GM18519 (cell line): ENCODE results near the gene CARF.
A peak's percentile ranks its signal among the peaks of the same experiment; 100 is the strongest.
"Not testable (repeated sequence)": the region's sequence is repeated elsewhere in the genome, so short reads cannot be mapped to it uniquely, and the experiment has no call there.

Experiments
- ATAC-seq: cut with Tn5 transposase; IDR thresholded peaks from one replicate; pipeline ENCODE4 v1.9.1; 2021; ENCODE audit warnings: mild to moderate bottlenecking, moderate library complexity; ENCODE audit not compliant: unreplicated experiment, low FRiP score

Gene CARF, protein sequence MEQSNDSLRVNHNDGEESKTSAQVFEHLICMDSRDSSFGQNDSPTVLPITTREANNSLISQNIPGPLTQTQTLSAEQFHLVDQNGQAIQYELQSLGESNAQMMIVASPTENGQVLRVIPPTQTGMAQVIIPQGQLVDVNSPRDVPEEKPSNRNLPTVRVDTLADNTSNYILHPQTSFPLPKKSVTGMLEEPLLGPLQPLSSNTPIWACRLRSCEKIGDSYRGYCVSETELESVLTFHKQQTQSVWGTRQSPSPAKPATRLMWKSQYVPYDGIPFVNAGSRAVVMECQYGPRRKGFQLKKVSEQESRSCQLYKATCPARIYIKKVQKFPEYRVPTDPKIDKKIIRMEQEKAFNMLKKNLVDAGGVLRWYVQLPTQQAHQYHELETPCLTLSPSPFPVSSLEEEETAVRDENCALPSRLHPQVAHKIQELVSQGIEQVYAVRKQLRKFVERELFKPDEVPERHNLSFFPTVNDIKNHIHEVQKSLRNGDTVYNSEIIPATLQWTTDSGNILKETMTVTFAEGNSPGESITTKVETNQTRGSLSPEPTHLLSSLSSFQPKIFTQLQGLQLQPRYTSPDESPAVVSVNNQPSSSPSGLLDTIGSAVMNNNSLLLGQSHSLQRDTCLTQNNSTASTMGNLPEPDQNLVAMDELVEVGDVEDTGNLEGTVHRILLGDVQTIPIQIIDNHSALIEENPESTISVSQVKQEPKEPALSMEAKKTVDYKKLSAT

GRCh38 chr2:202911512-202912341 lies at the start of gene CARF, which contains the start of gene WDR12:
TSS of gene CARF (plus strand) at chr2:202912275. CDS start at chr2:202941903, 29,628 bp downstream.
TSS of gene WDR12 (minus strand) at chr2:202911673. CDS start at chr2:202911476, 197 bp downstream.
- peak; percentile 49 for ATAC-seq

DNA sequence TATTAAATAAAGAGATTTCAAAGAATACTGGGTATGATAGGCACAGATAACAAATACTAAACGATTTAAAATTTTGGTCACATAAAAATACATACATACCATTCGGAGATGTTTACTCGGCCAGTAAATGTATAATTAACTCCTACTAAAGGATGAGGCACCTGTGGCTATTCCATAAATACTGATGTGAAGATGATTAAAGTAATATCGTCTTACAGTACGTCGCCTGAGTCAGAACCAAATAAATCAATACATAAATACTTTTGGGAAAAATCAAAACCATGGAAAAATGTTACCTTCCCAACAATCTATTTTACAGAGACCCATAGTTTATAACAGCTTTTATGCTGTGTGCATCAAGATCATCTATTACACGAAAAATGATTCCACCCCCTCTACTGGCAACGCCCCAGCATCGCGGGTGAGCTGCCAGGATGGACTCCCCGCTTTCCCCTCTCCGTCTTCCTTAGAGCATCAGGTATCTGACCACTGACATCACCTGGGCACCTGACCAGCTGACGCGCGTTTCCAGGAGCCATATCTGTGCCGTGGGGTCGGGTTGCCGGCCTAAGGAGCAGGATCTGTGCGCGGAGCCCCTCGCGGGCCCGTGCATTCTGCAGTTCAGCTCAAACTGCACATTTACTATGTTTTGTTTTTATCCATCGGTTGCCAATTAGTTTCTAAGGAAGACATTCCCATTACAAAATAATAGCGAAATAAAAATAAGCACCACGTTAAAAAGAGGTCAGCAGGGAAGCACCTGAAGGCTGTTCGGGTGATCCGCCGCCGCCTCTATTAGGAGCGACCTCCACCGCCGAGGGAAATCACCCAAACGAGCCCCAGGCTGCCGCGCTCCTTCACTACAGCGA lies 41.4 kb upstream of the CARF start:
- ATAC-seq, result peak; percentile 57

- ATAC-seq, result peak; percentile 31
Observed at GRCh38 chr2:202871300-202872141, 40.6 kb upstream of the CARF start, which contains the start of gene ICA1L. TSS of gene ICA1L (minus strand) at chr2:202871766. CDS start at chr2:202829009, 42,757 bp downstream.

- no peak for ATAC-seq
Observed at GRCh38 chr2:202877699-202878098, 34.4 kb upstream of the CARF start.

- no peak for ATAC-seq
Observed at GRCh38 chr2:202881570-202881969, 30.5 kb upstream of the CARF start.

DNA sequence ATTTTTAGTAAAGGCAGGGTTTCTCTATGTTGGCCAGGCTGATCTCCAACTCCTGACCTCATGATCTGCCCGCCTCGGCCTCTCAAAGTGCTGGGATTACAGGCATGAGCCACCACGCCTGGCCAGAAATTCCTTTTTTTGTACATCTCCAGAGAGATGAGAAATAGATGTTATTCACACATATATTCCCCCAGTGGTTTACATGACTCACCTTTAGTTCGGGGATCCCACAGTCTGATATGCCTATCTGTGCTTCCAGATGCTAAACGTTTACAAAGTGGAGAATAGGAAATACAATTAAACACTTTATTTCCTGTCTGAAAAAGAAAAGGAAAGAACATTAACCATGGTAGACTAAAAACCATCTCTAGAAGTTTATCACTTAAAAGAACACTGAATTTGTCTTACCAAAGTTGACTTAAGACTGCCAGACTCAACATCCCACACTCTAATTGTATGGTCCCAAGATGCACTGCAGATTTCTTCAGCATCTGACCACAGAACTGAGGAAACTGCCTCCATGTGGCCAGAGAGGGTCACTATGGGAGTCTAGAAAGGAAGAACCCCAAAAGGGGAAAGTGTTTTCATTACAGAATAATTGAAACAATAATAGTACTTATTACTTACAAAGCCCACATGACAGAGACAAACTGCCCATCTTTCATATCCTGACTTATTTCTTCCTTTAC lies 27.9 kb upstream of the CARF start:
- ATAC-seq, result no peak

DNA sequence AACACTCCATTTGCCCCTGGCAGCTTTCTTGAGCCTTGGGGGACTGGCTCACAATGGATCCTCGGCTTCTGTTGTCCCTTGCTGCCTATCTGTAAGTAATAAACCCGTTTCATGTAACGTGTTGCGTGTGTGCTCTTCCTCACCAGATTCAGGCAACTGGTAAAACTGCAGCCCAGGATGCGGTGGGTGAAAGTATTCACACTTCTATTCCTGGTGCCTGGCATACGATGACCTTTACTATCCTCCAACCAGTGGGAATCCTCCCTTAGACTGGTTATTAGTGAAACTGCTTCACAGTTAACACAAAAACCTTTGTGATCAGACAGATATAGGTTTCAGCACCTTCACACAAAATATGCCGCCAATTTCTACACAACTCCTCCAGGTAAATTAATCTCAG lies 26.9 kb upstream of the CARF start:
- no peak for ATAC-seq

DNA sequence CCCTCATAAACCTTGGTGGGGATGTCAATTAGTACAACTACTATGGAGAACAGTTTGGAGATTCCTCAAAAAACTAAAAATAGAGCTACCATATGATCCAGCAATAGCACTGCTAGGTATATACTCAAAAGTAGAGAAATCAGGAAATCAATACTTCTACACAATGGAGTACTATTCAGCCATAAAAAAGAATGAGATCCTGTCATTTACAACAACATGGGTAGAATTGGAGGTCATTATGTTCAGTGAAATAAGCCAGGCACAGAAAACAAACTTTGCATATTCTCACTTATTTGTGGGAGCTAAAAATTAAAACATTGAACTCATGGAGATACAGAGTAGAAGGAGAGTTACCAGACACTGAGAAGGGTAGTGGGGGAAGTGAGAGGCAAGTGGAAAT lies 6.6 kb upstream of the CARF start:
- not testable (repeated sequence) for ATAC-seq

GRCh38 chr2:202908186-202908585 lies 3.9 kb upstream of the CARF start:
- no peak for ATAC-seq

DNA sequence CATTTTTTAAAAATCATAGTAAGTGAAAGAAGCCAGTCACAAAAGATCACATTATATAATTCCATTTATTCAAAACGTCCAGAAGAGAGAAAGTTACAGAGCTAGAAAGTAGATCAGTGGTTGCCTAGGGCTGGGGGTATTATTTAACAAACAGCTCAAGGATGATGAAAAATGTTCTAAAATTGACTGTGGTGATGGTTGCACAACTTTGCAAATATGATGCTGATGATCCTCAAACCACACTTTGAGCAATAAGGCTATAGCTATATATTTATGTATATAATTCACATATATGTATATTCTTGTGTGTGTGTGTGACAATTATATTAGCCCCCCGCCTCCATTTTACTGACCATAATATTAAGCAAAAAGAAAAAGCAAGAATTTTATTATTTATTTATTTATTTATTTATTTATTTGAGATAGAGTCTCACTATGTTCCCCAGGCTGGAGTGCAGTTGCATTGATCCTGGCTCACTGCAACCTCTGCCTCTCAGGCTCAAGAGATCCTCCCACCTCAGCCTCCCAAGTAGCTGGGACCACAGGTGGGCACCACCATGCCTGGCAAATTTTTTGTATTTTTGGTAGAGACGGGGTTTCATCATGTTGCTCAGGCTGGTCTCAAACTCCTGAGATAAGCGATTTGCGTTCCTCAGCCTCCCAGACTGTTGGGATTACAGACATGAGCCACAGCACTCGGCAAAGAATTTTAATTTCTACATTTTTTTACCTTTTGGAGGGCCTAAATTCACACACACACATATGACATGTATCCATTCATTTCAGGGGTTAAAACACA lies 2.5 kb upstream of the CARF start:
- ATAC-seq, result no peak

DNA sequence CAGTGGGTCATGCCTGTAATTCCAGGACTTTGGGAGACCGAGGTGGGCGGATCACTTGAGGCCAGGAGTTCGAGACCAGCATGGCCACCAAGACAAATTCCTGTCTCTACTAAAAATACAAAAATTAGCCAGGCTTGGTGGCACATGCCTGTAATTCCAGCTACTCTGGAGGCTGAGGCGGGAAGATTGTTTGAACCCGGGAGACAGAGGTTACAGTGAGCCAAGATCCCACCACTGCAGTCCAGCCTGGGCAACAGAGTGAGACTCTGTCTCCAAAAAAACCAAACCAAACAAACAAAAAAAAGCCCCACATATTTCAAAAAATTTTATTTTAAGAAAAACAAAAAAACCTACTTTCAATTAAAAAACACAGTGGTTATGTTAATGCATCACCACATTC lies 1.8 kb upstream of the CARF start:
- ATAC-seq, result not testable (repeated sequence)

DNA sequence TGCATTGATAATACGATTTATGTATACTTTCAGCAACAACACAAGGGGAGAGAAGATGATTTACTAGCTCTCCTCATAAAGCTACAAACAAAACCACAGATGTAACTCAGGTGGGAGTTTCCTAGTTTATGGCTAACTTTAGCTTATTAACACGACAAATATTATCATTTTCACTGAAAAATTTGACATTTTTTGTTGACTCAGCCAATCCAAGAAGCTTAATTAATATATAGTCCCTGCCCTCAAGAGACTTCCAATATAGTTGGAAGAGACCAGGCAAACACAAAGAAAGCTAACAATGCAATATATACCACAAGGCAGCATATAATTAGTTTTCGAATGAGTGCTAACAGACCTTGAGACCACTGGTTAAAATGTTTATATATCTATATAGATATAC lies 1.4 kb upstream of the CARF start:
- ATAC-seq, result no peak

DNA sequence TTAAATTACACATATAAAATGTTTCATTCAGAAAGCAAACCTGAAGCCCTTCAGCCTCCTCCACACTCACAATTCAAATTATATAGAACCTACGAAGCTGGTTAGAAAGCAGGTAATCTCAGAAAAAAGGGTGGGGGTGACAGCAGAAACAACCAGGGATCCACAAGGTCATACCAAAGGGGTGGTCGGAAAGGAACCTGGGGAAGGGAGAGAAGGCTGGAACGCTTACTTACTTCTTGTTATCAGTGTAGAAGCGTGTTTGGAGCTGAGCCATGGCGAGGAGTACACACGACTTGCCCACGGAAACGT lies 918 bp upstream of the CARF start:
- no peak for ATAC-seq

DNA sequence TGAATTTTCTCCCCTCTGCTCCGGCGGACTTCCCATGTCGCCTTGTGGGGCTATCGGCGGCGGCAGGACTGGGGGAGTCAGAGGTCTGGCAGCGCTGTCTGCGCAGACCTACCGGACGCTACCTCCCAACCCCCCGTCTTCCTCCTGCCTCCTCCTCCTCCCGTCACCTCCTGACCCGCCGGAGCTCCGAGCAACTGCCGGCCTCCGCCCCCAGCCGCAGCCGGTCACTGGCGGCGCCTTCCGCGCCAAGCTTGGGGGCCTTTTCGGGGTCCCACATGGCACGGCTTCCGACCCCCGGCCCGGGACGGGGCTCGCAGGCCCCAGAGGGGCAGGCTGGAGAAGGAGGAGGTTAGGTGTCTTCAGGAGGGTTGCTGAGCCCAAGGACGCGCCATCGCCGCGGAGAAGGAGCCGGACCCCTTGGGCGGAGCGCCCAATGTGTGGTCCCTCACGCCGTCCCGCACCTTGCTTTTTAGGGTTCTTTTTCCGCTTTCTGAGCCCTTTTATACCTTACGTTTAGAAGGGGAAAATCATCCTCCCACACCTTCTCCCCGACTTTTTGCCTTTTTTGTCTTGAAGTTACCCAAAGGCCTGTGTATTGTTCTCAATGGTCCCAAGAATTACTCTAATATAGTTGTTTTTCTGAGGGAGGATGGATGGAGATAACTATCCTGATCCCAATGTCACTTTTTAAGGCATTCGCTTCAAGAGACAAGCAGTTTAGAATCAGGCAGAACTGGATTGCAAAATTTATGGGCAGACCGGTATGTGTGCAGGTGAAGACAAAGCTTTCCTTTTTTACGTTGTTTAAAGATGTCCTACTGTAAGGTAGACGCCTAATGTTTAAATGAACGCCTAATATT lies 497 bp downstream of the CARF start:
- ATAC-seq, result peak; percentile 35

- ATAC-seq, result no peak
Observed at GRCh38 chr2:202918860-202919259, 6.8 kb downstream of the CARF start.

- no peak for ATAC-seq
Observed at GRCh38 chr2:202932425-202933138, 20.5 kb downstream of the CARF start.
